ENCODE data around the gene SMIM14. TPM values are rescaled to one million over a fixed set of nuclear protein-coding genes. Genes with fewer than 3 reads are reported as not detected.

SMIM14 gene
- total and polyA plus RNA-seq, 8 donors: 52.9 to 67.8 (median 55.4) TPM

- no peak for TF ChIP-seq CTCF (IDR thresholded peaks at IDR 0.05)
- Histone ChIP-seq H3K9me3 (no peaks in the 10 kb centered on the region), H3K27me3 (no peaks in the 10 kb centered on the region), H3K36me3 (peaks cover 0 to 53% of the 10 kb centered on the region in 2 donors), H3K27ac (no peak overlapping the region), H3K4me1 (no peaks in the 10 kb centered on the region), H3K4me3 (no peak overlapping the region)
- intact Hi-C loops (cut with DNase I): no loop called here
- no peak for DNase-seq
- no peak for ATAC-seq
Measured at GRCh38 chr4:39497909-39498726, 140.5 kb downstream of the SMIM14 start.

Other genes with a start within 250 kb of the SMIM14 start
- 1 to 10 TPM in 1 of 2 donors, under 1 TPM in 1; 0.34 to 2.2 TPM for gene KLB, start 231.9 kb downstream of the SMIM14 start, total RNA-seq
- gene KLB, start 231.9 kb downstream of the SMIM14 start, polyA plus RNA-seq (ENCODE audit: insufficient read length in 6 of 6): under 1 TPM; 0.18 to 0.51 (median 0.41) TPM
- 1,000 to 10,000 TPM in 1 of 2 donors, 100 to 1,000 TPM in 1; 974 to 1,439 TPM for gene RPL9, start 179.9 kb downstream of the SMIM14 start, total RNA-seq
- 1,000 to 10,000 TPM in 3 of 6 donors, 100 to 1,000 TPM in 3; 634 to 2,388 (median 1,341) TPM for gene RPL9, start 179.9 kb downstream of the SMIM14 start, polyA plus RNA-seq (ENCODE audit: insufficient read length in 6 of 6)
- gene LIAS, start 179.8 kb downstream of the SMIM14 start, total RNA-seq: 10 to 100 TPM in 1 of 2 donors, 1 to 10 TPM in 1; 9.6 to 11.0 TPM
- gene LIAS, start 179.8 kb downstream of the SMIM14 start, polyA plus RNA-seq (ENCODE audit: insufficient read length in 6 of 6): 10 to 100 TPM; 26.8 to 36.6 (median 30.0) TPM
- 100 to 1,000 TPM in 1 of 2 donors, 10 to 100 TPM in 1; 62.8 to 104 TPM for gene UGDH, start 111.4 kb downstream of the SMIM14 start, total RNA-seq
- gene UGDH, start 111.4 kb downstream of the SMIM14 start, polyA plus RNA-seq (ENCODE audit: insufficient read length in 6 of 6): 100 to 1,000 TPM in 3 of 6 donors, 10 to 100 TPM in 3; 78.6 to 108 (median 100) TPM
- 10 to 100 TPM; 54.5 to 78.6 TPM for gene UBE2K, start 59.3 kb upstream of the SMIM14 start, total RNA-seq
- 10 to 100 TPM; 64.8 to 87.4 (median 75.9) TPM for gene UBE2K, start 59.3 kb upstream of the SMIM14 start, polyA plus RNA-seq (ENCODE audit: insufficient read length in 6 of 6)

Measured in left lung (tissue), 10 donors.